MM.1S (cell line): ENCODE results near the gene PPBP.

Experiments
- DNase-seq: peaks from one replicate; pipeline ENCODE4 v3.0.0-alpha.2; 2015
- H2AFZ ChIP-seq: fragments of 300-600 bp; sonication (generic); 2 replicates; pipeline ENCODE4 v1.6.0; 2016; ENCODE audit warnings: antibody characterized with exemption, low read length
- H3F3A ChIP-seq: fragments of 300-600 bp; sonication (generic); 2 replicates; pipeline ENCODE4 v1.6.1; 2016; ENCODE audit warnings: mild to moderate bottlenecking, antibody characterized with exemption, low read length, moderate library complexity, mixed read lengths; ENCODE audit not compliant: insufficient read depth
- H3K27ac ChIP-seq: fragments of 300-600 bp; sonication (generic); 2 replicates; pipeline ENCODE4 v1.5.1; 2016; ENCODE audit warnings: mild to moderate bottlenecking, low read length
- H3K27me3 ChIP-seq: fragments of 300-600 bp; sonication (generic); replicated peaks from 2 replicates; pipeline ENCODE4 v1.6.0; 2016; ENCODE audit warnings: low read length; ENCODE audit not compliant: insufficient read depth
- H3K36me3 ChIP-seq: fragments of 300-600 bp; sonication (generic); replicated peaks from 2 replicates; pipeline ENCODE4 v1.6.1; 2016; ENCODE audit warnings: mild to moderate bottlenecking, low read length, mixed read lengths; ENCODE audit not compliant: insufficient read depth
- H3K4me1 ChIP-seq: fragments of 300-600 bp; sonication (generic); 2 replicates; pipeline ENCODE4 v1.6.1; 2016; ENCODE audit warnings: low read length, mixed read lengths
- H3K4me2 ChIP-seq: fragments of 300-600 bp; sonication (generic); 2 replicates; pipeline ENCODE4 v1.6.0; 2016; ENCODE audit warnings: low read depth, low read length
- H3K4me3 ChIP-seq: fragments of 300-600 bp; sonication (generic); 2 replicates; pipeline ENCODE4 v1.5.1; 2016; ENCODE audit warnings: low read length, mixed read lengths
- H3K79me2 ChIP-seq: fragments of 300-600 bp; sonication (generic); 2 replicates; pipeline ENCODE4 v1.6.1; 2016; ENCODE audit warnings: mixed run types, low read length, mixed read lengths
- H3K9ac ChIP-seq: fragments of 300-600 bp; sonication (generic); 2 replicates; pipeline ENCODE4 v1.6.1; 2016; ENCODE audit warnings: low read length, mixed read lengths
- H3K9me2 ChIP-seq: fragments of 300-600 bp; sonication (generic); replicated peaks from 2 replicates; pipeline ENCODE4 v1.6.1; 2016; ENCODE audit warnings: mild to moderate bottlenecking, low read length, mixed read lengths; ENCODE audit not compliant: insufficient read depth
- H3K9me3 ChIP-seq: fragments of 300-600 bp; sonication (generic); replicated peaks from 2 replicates; pipeline ENCODE4 v1.6.1; 2016; ENCODE audit warnings: mild to moderate bottlenecking, low read length, mixed read lengths; ENCODE audit not compliant: insufficient read depth
- H4K20me1 ChIP-seq: fragments of 300-600 bp; sonication (generic); 2 replicates; pipeline ENCODE4 v1.6.1; 2016; ENCODE audit warnings: mild to moderate bottlenecking, low read length, moderate library complexity, mixed read lengths; ENCODE audit not compliant: insufficient read depth
- CTCF ChIP-seq: fragments of 300-600 bp; sonication (generic); IDR thresholded peaks from 2 replicates; pipeline ENCODE4 v1.5.1; 2016; ENCODE audit warnings: antibody characterized with exemption, low read length, mixed read lengths
- EZH2 ChIP-seq: fragments of 300-600 bp; sonication (generic); optimal IDR thresholded peaks from 2 replicates; pipeline ENCODE3; 2017; ENCODE audit warnings: low read depth, mild to moderate bottlenecking, antibody characterized with exemption, low read length, mixed read lengths
- EZH2phosphoT487 ChIP-seq: fragments of 300-600 bp; sonication (generic); IDR thresholded peaks from 2 replicates; pipeline ENCODE4 v1.6.1; 2018; ENCODE audit warnings: antibody characterized with exemption, low read length

PPBP gene

GRCh38 chr4:73978886-73979285 lies 9.1 kb downstream of the PPBP start:
- Histone ChIP-seq H3K27ac (no peak overlapping the region), H3K4me2 (no peak overlapping the region)

GRCh38 chr4:73976716-73977115 lies 11.3 kb downstream of the PPBP start:
- Histone ChIP-seq H2AFZ (no peak overlapping the region), H3K4me3 (no peak overlapping the region), H3K9me3 (no peaks in the 10 kb centered on the region), H3K79me2 (no peaks in the 10 kb centered on the region), H4K20me1 (no peaks in the 10 kb centered on the region), H3K4me2 (no peak overlapping the region), H3K36me3 (no peaks in the 10 kb centered on the region), H3K27me3 (no peaks in the 10 kb centered on the region), H3F3A (no peaks in the 10 kb centered on the region), H3K27ac (no peak overlapping the region), H3K4me1 (no peaks in the 10 kb centered on the region), H3K9ac (no peak overlapping the region), H3K9me2 (no peaks in the 10 kb centered on the region)
- no peak for TF ChIP-seq CTCF
- TF ChIP-seq EZH2: no peak
- no peak for TF ChIP-seq EZH2phosphoT487
- DNase-seq: no peak

More at GRCh38 chr4:73978886-73979285, 9.1 kb downstream of the PPBP start:
- no peaks in the 10 kb centered on the region for H3K79me2 ChIP-seq
- H3K9me3 ChIP-seq: no peaks in the 10 kb centered on the region
- H3K36me3 ChIP-seq: no peaks in the 10 kb centered on the region
- no peak overlapping the region for H3K4me3 ChIP-seq
- no peaks in the 10 kb centered on the region for H3K27me3 ChIP-seq
- no peaks in the 10 kb centered on the region for H3F3A ChIP-seq
- no peaks in the 10 kb centered on the region for H4K20me1 ChIP-seq
- H3K9me2 ChIP-seq: no peaks in the 10 kb centered on the region
- no peak overlapping the region for H2AFZ ChIP-seq
- no peak for DNase-seq
- H3K4me1 ChIP-seq: no peaks in the 10 kb centered on the region
- no peak for TF ChIP-seq EZH2phosphoT487
- no peak for TF ChIP-seq EZH2
- TF ChIP-seq CTCF: no peak
- no peak overlapping the region for H3K9ac ChIP-seq

GRCh38 chr4:73976217-73976616 lies 11.8 kb downstream of the PPBP start:
- no peak overlapping the region for H3K4me3 ChIP-seq
- no peak overlapping the region for H3K4me2 ChIP-seq
- no peaks in the 10 kb centered on the region for H3K4me1 ChIP-seq
- DNase-seq: no peak
- no peaks in the 10 kb centered on the region for H3K27me3 ChIP-seq
- no peak overlapping the region for H2AFZ ChIP-seq
- H3K36me3 ChIP-seq: no peaks in the 10 kb centered on the region
- no peaks in the 10 kb centered on the region for H3F3A ChIP-seq
- no peaks in the 10 kb centered on the region for H3K9me3 ChIP-seq
- no peak overlapping the region for H3K9ac ChIP-seq
- H3K79me2 ChIP-seq: no peaks in the 10 kb centered on the region
- TF ChIP-seq CTCF (no peak), EZH2 (no peak), EZH2phosphoT487 (no peak)
- no peak overlapping the region for H3K27ac ChIP-seq
- no peaks in the 10 kb centered on the region for H3K9me2 ChIP-seq
- no peaks in the 10 kb centered on the region for H4K20me1 ChIP-seq
